HG03060 (cell line): ENCODE results near the gene KIAA1755.

Experiments used
- ATAC-seq: cut with Tn5 transposase; IDR thresholded peaks from one replicate; pipeline ENCODE4 v1.9.1; 2021; ENCODE audit warnings: low read depth, moderate number of reproducible peaks; ENCODE audit not compliant: unreplicated experiment

The KIAA1755 gene

DNA sequence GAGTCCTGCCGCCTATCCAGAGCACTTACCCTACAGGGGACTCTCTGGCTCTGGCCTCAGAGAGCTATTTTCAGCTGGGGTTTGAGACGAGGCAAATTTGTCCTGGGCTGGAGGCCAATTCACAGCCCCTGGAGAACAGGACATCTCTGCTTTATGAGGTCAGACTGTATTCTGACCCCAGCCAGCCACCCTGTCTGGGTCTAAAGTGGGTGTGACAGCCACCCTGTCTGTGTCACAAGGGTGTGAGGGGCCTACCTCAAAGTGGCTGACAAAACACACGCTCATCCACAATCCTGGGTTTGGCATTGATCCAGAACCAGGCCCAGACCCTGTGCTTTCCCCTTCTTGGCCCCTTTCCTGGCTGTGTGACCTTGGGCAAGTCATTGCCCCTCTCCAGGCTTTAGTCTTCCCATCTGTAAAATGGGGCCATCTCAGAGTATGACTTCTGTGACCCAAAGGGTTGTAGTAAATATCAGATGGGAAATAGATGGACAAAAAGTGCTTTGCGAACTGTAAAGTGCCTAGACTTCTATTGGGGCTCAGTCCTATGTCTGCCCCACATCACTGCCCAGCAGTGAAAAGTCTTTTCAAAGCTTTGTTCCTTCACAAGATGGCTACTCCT lies 51.4 kb downstream of the KIAA1755 start:
- ATAC-seq, result no peak

DNA sequence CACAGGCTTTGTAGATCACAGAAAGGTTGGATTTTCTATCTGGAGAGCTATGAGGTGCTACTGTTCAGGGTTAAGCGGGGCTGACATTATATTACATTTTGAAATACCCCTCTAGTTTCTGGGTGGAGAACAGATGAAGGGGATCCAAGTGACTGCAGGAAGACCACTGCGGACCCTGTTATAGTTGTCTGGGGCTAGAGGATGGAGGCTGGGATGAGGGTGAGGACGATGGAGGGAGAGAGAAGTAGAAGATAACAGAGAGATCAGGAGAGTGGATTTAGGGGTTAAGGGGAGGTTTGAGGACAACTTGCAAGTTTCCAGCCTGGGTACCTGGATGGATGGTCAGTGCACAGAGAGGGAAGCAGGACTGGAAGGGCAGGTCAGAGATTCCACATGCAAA lies 52.0 kb downstream of the KIAA1755 start:
- ATAC-seq, result no peak

DNA sequence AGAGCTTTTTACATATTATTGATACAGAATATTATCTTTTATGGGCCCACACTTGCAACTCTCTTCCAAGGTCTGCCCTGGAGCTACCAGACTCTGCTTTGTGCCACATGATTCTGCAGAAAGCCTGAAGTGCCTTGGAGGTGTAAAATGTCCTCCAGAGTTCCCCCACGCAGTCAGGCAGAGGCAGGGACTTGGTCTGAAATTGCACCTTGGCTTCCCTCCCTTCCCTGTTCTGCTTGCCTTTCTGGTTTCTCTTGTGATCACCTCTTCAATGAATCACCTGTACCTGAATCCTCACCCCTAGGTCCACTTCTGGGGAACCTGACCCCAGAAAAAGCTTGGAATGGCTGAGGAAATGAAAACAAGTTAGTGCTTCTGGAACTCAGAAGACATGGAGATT lies 52.4 kb downstream of the KIAA1755 start:
- ATAC-seq, result no peak

DNA sequence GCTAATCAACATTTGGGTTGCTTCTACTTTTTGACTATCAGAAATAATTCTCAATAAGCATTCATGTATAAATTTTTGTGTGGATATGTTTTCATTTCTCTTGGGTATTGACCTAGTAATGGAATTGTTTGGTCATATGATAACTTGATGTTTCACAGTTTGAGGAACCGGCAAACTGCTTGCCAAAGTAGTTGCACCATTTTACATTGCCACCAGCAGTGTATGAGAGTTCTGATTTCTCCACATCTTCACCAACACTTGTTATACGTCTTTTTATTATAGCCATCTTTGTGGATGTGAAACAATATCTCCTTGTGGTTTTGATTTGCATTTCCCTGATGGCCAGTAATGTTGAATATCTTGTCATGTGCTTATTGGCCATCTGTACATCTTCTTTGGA lies 52.9 kb downstream of the KIAA1755 start:
- ATAC-seq, result no peak

DNA sequence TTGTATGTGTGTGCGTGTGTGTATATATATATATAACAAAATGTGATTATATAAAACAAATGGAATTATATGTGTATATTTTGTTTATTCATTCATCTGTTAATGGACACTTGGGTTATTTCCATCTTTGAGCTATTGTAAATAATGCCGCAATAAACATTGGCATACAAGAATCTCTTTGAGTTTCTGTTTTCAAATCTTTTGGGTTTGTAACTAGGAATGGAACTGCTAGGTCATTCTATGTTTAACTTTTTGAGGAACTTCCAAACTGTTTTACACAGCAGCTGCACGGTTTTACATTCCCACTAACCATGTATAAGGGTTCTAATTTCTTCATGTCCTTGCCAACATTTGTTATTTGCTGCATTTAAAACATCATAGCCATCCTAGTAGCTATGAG lies 55.5 kb downstream of the KIAA1755 start:
- no peak for ATAC-seq

DNA sequence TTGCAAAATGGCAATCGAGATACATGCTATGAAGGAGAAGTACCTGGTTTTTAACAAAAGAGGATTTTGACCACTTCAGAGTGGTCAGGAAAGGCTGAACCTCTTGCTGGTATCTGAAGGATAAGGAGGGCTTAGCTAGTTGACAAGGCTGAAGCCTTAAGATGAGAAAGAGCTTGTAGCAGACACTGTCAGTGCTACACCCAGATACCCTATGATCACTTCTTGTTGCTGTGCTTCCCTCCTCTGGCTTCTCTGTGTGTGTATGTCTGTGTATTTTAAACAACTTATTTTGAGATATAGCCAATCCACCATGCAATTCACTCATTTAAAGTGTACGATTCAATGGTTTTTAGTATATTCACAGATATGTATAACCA lies 56.6 kb downstream of the KIAA1755 start:
- ATAC-seq, result no peak

DNA sequence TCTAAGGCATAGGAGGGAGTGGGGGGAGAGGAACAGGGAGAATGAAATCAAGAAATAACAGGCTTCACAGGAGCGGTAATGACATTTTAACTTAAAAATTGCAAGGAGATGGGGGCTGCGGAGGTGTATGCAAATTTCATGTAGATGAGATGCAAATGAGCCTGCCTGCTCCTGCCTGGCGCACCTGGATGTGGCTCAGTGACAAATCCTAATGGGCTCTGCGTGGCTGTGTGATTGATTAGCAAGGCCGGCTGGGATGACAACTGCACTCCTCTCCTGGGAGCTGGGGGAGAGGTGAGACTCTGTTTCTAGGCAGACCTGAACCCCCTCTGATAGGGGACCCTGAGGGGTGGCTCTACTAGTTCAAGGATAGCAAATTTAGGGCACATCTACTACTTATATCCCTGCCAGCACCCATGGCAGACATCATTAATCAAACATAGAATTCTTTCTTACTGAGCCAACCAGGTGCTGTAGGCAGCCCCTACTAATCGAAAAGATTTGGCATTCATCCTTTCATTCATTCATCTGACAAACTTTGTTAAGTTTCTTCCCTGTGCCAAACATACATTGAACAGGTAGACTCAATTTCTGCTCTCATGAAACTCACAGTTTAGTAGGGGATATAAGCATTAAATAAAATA lies 57.1 kb downstream of the KIAA1755 start:
- ATAC-seq, result no peak

DNA sequence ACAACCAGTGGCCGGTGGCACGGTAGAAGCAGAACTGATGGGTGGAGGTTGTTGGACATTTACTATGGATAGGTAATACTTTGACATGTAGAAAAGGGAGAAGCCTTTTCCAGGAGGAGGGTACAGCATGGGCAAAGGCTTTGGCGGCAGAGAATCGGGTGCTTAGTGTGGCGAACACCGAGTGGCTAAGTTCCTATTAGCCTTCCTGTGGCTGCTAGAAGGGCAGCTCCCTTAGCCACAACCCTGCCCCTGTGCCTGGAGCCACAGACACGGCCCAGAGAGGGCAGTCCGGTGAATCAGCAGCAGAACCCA lies 57.6 kb downstream of the KIAA1755 start:
- ATAC-seq, result no peak

DNA sequence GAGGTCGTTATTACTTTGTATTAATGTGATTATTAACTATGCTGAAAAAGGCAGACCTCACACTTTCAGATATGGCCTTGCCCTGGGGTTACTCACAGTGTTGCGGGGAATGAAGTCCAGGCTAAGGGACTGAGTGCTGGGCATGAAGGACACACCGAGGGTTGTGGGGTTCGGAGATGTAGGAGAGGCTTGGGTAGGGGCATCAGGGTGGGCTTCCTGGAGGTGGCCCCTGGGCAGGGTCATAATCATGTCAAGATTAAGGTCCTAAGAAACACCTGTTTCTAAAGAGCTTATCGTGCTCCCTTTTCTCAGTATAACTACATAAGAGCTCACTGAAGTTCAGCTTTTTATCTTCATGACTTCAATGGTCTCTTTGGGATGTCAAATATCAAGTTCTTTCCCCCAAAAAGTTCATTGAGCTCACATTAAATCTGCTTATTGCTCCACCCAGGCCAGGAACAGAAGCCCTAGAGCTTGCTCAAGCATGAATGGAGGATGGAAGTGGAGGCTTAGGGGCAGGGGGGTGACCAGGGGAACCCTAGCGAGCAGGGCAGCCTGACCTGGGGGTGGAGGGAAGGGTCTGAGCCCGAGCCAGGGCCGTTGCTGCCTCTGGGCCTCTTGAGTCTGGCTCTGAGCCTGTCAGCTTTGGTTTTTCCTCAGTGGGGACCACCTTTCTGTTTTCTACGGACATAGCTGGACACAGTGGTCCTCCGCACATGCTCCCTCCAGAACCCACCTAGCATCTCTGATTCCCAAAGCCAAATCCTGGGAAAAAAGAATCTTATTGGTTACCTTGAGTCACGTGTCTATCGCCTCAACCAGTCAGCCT lies 58.2 kb downstream of the KIAA1755 start:
- ATAC-seq, result no peak

DNA sequence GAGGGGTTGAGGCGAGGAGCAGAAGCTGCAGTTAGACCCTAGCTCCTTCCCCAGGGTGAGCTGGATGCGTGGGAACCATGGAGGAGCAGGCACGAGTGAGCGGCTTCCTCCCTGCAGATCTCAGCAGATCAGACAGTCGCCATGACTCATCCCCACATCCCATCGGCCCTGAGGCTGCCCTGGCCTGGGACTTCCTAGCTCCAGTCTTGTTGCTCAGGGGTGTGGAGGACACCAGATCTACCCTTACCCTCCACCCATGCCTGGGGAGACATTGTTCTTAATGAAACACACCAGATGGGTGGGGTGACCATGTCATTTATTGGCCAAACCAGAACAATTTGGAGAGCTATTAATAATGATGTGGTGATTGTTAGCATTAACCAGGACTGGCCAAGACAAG lies 59.2 kb downstream of the KIAA1755 start:
- no peak for ATAC-seq

DNA sequence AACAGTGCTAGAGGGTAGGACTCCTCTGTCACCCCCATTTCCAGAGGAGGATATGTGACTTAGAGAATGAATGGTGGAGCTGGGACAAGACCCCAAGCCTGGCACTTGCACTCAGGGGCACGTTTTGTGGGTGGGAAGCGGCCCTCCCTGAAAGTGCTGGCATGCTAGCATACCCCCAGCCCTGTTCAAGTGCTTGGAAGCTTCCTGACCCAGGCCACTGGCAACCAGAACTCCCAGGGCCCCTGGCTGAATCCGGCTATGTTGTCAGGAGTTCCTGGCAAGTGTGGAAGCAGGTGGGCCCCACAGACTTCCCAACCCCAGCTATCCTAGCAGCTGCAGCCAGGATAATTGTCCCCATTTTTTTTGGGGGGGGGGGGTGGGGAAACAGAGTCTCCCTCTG lies 59.9 kb downstream of the KIAA1755 start:
- ATAC-seq, result no peak

DNA sequence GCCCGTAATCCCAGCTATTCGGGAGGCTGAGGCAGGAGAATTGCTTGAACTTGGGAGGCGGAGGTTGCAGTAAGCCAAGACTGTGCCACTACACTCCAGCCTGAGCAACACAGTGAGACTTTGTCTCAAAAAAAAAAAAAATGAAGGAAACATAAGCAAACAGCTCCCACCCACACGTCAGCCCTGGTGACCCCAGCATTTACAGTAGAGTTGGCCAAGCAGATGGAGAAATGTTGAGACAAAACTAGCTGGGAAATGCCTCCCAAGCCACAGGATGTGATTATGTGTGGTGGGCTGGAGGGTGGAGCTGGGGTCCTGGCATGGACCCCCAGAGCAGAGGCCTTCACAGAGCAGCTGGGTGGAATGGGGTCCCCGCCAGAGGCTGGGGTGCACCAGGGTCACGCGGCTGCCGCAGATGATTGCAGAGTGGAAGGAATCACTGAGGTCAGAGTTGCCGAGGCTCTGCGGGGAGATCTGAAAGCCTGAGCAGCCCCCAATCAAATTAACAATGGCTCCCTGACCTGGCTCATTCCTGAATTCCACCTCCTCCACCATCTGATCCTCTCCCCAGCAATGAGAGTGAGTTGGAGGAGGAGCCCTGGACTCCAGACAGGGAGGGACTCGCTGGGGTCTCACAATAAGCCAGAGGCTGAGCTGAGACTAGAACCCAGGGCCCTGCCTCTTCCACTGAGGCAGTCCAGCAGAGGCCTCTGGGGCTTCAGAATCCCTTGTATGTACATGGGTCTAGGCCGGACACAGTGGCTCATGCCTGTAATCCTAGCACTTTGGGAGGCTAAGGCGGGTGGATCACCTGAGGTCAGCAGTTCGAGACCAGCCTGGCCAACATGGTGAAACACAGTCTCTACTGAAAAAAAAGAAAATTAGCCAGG lies 60.8 kb downstream of the KIAA1755 start:
- no peak for ATAC-seq

DNA sequence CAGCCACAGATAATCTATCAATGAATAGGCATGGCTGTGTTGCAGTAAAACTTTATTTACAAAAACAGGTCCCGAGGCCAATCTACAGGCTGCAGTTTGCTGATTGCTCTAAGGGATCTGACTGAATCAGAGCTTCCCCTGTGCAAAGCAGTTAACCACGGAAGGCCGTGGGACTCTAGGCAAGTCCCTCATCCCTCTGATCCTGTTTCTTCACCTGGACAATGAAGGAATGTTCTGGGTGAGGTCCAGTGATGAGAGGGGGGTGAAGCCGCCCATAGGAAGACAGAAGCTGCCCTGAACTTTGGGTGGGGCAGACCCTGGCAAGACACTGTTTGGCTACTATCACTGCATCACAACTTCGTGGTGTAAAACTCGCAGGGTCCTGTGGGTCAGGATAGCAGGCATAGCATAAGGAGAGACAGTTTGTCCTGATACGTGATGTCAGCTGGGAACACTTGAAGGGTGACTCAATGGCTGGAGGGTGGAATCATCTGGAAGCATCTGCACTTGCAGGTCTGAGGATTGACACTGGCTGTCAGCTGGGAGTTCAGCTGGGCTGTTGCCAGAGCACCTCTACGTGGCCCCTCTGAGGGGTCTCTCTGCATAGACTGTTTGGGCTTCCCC lies 62.2 kb downstream of the KIAA1755 start:
- no peak for ATAC-seq

DNA sequence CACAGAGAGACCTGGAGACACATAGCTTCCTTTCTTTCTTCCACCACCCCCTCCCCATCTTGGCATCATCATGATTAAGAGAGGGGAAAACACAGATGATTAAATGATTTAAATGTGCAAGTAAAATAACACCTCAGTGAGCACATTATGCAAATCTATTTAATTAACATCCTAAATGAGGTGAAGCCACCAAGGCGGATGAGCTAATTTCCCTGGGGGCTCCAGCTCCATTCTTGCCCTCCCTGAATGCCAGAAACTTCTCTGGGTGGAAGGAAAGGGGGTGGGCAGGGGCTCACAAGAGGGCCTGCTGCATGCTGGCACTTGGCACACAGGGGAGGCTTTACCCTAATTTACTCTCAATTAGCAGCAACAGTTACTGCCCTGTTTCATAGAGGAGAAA lies 62.9 kb downstream of the KIAA1755 start:
- no peak for ATAC-seq

DNA sequence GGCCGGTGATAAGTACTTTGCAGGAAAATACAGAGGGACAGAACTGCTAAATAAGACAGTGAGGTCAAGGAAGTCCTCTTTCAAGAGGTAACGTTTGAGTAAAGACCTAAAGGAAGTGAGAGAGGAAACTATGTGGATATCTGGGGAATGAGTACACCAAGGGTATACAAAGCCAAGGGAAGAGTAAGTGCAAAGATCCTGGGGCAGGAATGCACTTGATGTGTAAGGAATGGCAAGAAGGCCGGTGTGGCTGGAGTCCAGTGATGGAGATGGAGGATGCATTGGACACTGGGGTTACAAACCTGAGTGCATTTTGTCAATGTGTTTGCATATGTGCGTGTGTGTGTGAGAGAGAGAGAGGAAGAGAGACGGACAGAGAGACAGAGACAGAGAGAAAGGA lies 63.3 kb downstream of the KIAA1755 start:
- no peak for ATAC-seq

DNA sequence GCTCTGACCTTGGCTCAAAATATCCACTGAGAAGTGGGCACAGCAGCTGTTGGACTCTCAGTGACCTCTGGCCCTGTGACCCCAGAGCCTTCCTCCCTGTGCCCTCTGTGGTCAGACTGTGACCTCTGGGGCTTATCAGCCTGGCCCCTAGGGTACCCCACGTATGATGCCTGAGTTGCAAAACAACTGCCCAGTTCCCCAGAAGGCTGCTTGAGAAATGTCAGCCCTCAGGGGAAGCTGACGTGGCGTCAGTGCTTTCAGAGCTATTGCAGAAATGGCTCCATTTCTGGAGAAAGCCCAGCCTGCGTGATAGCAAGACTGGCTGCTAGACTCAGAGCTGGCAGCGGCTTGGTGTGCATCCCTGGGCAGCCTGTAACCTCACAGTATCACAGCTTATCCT lies 63.9 kb downstream of the KIAA1755 start:
- no peak for ATAC-seq

DNA sequence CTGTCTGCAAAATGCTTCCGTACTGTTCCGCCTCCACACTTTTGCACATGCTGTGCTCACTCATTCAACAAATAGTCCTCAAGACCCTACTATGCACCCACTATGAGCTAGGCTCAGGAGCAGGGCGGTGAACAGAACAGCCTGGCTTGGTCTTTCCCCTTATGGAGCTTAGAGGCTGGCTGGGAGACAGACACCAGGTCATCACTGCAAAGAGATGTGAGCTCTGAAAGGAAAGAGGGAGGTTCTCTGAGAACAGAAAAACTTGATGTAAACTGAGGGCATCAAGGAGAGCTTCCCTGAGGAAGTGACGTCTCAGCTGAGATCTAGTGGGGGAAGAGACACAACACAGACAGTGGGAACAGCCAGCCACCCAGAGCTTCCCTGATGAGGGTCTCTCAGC lies 64.5 kb downstream of the KIAA1755 start:
- no peak for ATAC-seq

DNA sequence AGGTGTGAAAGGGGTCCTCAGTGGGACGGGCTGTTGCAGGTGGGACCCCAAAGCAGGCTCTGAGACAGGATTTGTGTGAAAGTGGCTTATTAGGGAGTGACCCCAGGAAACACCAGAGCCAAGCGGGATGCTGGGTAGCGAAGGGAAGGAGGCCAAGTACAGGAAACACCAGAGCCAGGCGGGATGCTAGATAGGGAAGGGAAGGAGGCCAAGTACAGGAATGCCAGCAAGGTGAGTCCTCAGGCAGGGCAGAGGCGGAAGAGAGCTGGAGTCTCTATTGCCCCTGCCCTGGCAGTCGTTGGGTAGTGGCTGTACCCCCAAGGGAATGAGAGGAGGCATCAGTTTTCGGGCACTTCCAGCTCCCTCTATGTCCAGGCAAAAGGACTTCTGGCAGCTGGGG lies 65.0 kb downstream of the KIAA1755 start:
- ATAC-seq, result no peak

DNA sequence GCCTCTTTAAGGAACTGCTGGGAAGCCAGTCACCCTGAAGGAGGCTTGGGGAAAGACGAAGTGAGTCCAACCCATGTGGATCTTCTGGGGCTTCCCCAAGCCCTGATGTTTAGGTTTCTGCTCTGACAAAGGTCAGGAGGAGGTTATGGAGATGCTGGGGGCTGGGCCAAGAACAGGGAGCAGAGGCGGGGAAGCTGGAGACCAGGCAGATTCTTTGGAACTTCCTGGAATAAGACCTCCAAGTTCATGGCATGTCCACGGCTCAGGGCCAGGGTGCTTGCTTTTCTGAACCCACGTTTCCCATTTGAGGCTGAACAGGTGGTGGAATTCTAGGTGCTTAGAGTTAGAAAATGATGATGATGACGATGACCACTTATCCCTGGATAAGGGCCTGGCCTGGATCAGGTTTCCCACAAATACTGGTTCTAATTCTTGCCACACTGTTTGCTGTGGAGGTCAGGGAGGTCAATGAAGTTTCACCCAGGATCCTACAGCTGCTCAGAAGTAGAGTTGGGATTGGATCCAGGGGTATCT lies 65.5 kb downstream of the KIAA1755 start:
- ATAC-seq, result no peak

DNA sequence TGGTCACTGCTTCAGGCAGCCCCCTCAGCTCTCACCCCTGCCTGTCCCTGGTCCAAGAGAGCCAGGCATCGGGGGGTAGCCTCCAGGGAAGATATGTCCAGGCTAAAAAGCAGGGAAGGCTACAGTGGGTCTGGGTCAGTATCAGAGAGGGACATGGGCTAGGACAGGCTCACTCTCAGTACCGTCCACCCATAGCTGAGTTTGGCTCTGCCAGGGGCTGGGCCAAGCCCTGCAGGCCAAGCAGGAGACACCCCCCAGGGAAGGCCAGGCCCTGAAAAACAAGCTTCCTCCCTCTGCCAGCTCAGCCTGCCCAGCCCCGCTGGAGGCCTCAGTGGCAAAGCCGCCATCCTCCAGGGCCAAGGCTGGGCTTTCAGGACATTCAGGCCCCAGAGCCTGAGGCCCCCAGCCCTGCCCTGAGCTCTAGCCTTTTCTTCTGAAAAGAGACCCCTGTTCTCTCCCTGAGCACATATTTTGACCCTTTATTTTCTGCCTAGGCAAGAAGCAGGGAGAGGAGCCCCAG lies 66.9 kb downstream of the KIAA1755 start:
- no peak for ATAC-seq
